GM21576 (cell line): ENCODE results near the gene CGB2.
"Not testable (repeated sequence)": the region's sequence is repeated elsewhere in the genome, so short reads cannot be mapped to it uniquely, and the experiment has no call there.

Source experiments
- ATAC-seq: cut with Tn5 transposase; IDR thresholded peaks from one replicate; pipeline ENCODE4 v1.9.1; 2021; ENCODE audit warnings: mild to moderate bottlenecking, moderate library complexity; ENCODE audit not compliant: unreplicated experiment

CGB2 gene

DNA sequence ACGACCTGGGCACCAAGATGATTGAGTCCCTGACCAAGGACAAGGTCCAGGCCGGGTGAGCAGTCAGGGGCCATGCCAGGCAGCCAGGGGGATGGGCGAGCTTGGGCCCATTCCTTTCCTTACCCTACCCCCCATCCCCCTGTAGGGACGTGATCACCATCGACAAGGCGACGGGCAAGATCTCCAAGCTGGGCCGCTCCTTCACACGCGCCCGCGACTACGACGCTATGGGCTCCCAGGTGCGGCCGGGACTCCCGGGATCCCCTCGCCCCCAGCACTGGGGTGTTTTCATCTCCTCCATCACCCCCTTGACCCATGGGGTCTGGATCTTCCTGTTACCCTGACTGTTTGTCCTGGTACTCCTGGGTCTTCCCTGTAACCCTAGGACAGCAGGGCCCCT is 21.9 kb upstream of the CGB2 start:
- no peak for ATAC-seq

DNA sequence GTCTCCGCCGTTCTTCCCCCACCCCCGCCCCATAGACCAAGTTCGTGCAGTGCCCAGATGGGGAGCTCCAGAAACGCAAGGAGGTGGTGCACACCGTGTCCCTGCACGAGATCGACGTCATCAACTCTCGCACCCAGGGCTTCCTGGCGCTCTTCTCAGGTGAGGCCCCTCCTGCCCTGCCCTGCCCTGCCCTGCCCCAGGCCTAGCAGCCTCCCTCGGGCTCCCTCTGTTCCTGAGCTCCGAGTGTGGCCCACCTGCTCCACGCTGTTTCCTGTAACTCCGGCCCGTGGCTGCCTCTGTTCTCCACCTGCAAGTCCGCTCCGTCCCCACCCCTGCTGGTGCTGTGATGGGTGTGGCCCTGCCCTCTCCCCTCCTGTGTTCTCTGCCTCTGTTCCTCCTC is 21.2 kb upstream of the CGB2 start:
- no peak for ATAC-seq

DNA sequence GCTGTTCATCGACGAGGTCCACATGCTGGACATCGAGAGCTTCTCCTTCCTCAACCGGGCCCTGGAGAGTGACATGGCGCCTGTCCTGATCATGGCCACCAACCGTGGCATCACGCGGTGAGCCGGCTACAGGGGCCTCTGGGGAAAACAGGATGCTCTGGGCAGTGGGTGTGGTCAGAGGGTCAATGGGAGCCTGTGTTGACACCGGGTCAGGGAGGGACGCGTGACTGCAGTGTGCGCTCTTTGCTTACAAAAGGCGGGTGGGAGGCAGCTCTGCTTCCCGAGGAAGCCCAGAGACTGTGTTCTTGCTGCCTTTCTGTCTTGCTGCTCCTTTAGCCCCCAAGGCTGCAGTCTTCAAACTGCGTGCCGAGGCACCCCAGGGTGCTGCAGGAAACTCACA is 20.5 kb upstream of the CGB2 start:
- no peak for ATAC-seq

DNA sequence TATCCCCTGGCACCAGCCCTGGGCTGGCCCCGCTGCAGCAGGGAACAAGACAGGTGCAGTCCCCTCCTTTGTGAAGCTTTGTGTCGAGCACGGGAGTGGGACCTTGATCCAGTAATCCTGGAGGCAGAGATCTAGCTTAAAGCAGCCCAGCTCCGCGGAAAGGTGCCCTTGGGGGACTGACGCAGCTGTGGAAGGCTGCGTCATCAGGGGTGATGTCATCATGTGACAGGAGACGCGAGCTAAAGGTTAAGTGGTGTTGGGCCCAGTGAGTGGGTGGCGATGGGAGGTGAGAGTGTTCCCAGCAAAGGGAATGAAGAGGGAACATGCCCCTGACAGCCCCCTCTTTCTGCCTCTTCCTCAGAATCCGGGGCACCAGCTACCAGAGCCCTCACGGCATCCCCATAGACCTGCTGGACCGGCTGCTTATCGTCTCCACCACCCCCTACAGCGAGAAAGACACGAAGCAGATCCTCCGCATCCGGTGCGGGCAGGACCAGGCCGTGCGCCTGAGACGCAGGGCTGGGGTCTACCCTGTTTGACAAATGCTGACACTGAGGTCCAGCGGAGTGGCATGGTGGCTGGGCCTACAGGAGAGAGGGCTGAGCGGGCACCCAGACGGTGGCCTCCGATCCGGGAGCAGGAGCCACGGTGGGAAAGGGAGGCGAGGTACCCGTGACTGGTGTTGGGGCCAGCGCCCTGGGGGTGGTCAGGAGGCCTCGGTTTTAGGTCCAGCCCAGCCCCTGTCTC is 17.4 kb upstream of the CGB2 start:
- no peak for ATAC-seq

DNA sequence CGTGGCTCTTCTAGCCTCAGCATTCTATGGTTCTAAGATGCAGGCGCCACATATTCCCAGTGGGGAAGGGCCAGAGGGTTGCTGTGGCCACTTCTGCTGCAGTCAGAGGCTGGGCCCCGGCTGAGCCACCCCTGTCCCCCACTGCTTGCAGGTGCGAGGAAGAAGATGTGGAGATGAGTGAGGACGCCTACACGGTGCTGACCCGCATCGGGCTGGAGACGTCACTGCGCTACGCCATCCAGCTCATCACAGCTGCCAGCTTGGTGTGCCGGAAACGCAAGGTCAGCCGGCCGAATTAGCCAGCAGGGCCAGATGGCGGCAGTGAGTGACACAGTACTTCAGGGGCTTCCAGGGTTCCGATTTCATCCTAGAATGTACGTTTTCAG is 16.8 kb upstream of the CGB2 start:
- ATAC-seq = no peak

DNA sequence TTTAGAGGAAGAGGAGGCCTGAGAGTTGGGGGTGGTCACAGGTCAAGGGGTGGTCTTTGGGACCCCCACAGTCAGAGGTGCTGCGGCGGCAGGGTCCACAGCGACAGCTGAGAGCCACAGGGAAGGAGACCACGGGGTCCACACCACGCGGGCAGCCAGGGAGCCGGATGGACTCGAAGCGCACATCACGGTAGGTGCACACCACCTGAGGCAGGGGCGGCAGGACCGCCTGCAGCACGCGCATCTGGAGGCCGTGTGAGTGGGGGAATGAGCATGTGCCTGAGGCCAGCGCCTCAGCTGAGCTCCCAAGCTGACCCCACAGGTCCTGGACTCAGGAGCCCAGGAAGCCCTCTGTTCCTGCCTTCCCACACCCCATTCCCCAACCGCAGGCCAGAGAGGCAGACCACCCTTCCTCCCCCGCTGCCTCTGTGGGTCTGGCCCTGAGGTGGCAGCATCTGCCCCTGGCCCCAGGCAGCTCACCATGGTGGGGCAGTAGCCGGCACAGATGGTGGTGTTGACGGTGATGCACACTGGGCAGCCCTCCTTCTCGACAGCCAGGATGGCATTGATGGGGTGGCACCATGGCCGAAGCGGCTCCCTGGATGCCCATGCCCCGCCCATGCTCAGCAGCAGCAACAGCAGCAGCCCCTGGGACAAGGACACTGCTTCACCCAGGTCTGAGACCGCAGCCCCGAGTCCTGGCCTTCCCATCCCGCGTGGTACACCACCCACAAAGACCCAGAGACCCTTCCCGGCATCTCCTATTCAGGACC is 15.4 kb upstream of the CGB2 start:
- ATAC-seq = no peak

DNA sequence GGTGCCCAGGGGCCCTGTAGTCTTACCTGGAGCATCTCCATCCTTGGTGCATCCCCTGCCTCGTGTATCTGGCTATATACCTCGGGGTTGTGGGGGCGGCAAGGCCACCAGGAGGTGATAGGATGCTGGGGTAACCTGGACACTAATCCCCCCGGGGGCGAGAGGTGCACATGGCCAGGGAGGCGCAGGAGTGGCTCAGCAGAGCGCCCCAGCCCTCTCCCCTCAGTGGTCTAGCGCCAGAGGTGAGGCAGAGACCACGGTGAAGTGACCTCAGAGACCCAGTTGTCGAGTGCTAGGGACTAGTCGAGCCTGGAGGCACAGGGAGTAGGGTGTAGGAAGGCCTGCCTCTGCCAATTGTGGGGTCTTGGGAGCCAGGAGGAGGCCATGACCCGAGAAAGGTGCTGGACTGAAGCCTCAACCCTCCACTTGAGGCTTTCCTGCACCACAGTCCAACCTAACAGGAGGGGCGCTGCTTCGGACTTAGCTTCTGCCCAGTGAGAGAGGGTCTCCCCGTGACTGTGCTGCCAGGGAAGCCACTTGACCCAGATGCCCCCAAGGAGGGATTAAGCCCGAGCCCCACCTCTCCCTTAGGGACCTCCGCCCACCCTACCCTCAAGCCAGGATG is 14.5 kb upstream of the CGB2 start, which contains the start of gene LHB:
Gene LHB (minus strand): TSS at position 51 of the 625 bp plus-strand sequence. CDS start 10 bp downstream, at position 41.
- no peak for ATAC-seq

DNA sequence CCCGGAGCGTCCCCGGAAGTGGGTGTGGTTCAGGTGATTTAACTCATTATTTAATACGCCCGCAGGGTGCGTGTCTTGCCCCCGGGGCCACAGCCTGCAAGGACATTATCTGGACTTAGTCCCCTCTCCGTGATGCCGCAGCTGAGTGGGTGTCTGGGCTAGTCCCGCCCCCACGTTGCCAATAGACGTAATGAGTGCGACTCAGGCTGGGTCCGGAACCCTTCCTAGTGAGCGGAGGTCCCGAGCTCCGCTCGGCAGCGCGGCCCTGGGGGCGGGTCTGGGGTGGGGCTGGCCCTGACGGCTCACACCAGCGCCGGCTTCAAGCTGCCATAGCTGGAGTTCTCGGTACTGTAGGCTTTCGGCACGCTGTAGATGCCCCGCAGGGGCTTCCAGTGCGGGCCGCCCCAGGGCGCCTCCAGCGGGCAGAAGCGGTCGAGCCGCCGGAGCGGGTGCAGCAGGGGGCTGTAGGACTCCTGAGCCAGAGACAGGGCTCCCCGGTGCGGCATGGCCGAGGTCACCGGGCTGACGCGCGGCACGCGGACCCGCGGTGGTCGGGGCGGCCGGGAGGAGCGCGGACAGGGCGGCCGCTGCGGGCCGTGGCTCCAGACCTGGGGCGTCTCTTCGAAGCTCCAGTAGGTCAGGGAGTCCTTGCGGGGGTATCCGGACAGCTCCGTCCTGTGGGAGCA is 13.9 kb upstream of the CGB2 start:
- ATAC-seq = no peak

DNA sequence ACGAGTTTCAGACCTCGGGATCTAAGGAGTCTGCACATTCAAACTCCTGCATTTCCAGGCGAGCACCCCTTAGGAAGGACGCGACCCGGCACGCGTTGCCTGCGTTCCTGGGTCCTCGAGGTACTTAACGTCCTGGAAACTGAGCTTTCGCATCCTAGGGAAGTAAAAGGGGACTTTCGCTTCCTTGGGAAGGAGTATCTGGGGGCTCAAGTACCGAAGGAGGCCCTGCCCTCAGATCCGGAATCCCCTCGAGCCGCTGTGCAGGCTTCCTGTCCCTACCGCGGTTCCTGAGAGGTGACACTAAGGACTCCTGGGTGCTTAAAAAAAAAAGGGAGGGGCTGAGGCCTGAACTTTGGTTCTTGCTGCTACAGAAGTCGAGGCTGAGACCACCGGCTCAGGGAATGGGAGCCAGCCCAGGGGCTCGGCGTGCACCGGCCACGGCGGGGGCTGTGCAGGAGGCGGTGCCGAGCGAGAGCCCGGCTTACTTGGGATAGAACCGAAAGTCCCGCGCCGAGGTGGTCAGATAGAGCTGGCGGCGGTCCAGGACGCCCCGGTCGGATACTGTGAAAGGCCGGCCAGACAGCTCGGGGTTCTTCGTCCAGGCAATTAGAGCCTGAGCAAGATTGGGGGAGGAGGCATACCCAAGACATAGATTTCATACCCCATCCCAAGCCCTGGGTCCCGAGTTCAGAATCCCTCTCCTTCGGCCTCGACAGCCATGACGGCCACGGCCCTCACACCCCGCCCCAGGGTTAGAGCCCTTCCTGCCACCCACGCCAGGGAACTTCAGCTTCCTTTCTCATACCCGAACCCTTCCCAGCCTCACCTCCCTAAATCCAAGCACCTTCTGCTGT is 13.1 kb upstream of the CGB2 start:
- not testable (repeated sequence) for ATAC-seq

DNA sequence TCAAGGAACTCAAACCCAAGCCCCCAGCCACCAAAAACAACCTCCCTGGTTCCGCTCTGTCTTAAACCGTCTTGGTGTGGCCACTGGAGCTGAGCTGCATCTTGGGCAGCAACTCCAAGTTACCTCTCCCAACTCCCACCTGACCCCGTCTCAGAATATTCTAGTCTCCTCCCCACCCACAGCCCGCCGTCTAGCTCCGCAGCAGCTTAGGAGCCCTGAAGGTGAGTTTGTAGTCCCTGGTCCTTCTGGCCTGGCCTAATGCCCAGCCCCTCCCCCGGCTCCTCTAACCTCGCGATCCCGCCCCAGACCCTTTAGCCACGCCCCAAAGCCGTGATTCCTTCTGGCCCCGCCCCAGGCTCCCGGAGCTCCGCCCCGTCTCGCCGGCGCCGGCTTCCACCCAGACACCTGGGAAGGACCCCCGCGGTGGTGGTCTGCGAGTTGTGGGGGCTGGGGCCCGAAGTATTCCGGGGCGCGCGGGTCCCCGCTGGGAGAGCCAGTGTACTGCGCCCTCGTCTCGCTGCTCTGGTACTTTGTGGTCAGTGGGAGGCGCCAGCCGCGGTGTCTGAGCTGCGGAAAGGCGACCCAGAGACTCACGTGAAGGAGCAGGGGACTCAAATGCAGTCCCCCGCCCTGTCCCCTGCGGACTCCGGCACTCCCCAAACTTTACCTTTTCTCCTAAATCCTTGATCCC is 12.3 kb upstream of the CGB2 start:
- ATAC-seq = no peak

DNA sequence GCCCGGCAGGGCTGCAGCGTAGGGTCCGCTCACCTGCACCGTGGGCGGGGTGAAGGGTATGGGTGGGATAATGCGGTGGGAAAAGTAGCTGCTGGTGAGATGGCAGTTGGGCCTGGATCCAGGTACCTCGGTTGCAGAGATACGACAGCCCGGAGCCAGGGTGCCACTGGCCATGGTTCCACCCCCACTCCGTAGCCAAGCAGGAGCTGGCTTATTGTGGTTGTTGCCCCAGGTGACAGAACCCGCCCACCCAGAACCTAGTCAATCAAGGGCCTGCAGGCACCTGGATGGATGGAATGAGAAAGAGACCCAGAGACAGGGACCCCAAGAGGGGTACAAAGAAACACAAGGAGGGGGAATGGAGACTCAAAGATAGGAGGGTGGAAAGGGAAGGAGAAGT is 11.3 kb upstream of the CGB2 start:
- no peak for ATAC-seq

DNA sequence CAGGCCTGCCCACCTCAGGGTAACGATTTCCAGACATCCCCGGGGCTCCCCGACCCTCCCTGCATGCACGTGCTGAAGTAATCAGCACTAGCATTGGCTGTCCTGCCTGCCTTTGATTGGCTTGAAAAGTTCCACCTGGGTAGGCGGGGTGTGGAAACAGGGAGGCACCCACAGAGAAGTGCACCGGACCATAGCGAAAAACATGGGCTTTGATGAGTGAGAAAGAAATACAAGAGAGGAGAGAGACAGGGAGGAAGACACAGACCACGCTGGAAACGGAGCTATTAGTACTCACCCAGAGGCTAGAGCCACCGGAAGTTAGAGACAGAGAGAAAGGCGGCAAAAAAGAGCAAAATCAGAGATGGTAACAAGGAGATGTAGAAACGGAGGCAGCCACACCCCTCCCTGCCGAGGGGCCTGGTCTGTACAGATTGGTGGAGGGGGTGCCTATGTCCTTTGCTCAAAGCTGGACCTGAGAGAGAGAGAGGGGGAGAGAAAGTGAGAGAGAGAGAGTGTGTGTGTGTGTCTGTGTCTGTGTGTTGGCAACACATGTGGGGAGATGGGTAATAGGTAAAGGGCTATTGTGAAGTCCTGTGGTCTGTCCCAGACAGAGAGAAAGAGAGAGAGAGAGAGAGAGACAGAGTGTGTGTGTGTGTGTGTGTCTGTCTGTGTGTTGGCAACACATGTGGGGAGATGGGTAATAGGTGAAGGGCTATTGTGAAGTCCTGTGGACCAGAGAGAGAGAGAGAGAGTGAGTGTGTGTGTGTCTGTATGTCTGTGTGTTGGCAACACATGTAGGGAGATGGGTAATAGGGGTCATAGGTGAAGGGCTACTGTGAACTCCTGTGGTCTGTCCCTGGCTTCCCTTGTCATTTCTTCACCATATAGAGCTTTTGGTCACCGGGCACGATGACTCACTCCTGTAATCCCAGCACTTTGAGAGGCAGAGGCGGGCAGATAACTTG is 10.5 kb upstream of the CGB2 start:
- no peak for ATAC-seq

DNA sequence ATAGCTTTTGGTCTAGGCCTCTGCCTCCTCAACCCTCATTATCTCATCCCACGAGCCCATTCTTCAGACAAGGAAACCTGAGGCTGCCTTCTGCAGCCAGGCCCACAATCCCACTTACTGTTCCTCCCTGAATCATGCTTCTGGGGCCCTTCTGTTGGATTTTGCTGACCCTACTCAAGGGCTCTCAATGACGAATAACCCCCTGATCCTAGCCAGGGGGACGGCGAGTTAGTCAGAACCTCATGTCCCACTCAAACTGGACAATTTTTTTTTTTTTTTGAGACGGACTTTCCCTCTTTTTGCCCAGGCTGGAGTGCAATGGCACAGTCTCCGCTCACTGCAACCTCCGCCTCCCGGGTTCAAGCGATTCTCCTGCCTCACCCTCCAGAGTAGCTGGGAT is 9.6 kb upstream of the CGB2 start:
- no peak for ATAC-seq

DNA sequence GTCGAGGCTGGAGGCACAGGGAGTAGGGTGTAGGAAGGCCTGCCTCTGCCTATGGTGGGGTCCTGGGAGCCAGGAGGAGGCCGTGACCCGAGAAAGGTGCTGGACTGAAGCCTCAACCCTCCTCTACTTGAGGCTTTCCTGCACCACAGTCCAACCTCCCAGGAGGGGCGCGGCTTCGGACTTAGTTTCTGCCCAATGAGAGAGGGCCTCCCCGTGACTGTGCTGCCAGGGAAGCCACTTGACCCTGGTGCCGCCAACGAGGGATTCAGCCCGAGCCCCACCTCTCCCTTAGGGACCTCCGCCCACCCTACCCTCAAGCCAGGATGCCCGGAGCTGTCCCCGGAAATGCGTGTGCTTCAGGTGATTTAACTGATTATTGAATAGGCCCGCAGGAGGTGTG is 7.5 kb upstream of the CGB2 start, which contains the start of gene CGB3:
Gene CGB3 (minus strand): TSS at position 101 of the 400 bp plus-strand sequence. CDS start 362 bp downstream, outside the sequence.
- ATAC-seq = not testable (repeated sequence)

DNA sequence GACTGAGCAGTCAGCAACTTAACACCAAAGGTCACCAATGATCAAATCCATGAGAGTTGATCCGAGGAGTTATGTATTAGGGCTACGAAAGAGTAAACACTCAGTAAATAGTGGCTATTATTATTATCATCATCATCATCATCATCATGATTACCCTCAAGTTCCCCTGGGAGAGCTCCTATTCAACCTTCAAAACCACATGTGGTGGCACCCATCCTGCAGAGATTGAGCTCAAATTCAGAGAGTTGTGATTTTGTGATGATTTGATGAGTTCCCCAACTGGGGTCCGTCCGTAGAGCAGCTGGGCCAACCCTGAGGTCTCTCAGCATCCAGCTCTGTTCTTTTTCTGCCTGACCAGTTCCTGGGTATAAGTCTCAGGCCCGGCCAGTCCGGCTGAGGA is 6.6 kb upstream of the CGB2 start:
- ATAC-seq = not testable (repeated sequence)

DNA sequence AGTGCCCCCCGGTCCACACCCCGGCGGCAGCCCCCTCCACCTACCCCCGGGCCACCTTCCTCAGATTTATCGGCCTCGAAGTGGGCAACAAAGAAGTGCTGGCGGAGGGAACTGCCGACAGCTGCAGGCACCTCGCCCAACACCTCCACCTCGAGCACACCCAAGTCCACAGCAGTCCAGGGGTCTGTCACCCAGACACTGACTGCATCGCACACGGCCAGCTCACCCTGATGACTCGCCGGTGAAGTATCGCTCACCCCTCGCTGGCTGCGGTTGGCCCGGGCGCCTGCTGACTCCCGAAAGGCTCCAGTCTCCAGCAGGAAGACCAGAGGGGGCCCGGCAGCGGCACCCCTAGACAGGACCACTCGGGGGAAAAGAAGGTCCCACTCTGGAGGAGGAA is 6.1 kb upstream of the CGB2 start:
- ATAC-seq = not testable (repeated sequence)

DNA sequence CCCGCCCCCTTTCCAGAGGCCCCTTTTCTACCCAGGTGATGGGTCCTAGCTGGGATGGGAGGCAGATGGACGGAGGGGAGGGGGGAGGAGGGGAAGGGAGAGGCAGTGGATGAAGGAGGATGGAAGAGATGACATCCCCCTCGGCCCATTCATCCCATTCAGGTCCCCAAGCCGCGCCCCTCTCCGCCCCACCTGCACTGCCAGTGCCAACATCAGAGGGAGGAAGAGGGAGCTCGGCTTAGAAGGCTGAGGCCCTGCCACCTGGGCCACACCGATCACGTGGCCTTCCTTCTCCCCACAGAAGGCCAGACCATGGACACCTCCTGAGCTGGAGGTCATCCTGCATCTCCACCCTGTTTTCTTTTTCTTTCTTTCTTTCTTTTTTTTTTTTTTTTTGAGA is 3.0 kb upstream of the CGB2 start:
- not testable (repeated sequence) for ATAC-seq

DNA sequence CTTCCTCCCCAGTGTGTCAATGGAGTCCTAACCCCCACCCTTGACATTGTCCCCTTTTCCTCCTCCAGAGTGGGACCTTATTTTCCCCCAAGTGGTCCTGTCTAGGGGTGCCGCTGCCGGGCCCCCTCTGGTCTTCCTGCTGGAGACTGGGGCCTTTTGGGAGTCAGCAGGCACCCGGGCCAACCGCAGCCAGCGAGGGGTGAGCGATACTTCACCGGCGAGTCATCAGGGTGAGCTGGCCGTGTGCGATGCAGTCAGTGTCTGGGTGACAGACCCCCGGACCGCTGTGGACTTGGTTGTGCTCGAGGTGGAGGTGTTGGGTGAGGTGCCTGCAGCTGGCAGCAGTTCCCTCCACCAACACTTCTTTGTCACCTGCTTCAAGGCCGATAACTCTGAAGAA is 1.9 kb upstream of the CGB2 start:
- not testable (repeated sequence) for ATAC-seq
